NT2/D1 (cell line): ENCODE data around the gene XKR7.

Experiments
- DNase-seq: peaks from one replicate; pipeline ENCODE4 v3.0.0-alpha.2; 2011; ENCODE audit warnings: low read depth, low spot score
- H3K27me3 ChIP-seq: 2 replicates; pipeline ENCODE4 v1.6.0; 2011; ENCODE audit warnings: mild to moderate bottlenecking; ENCODE audit not compliant: insufficient read length, insufficient read depth
- H3K36me3 ChIP-seq: 2 replicates; pipeline ENCODE4 v1.6.1; 2011; ENCODE audit warnings: mild to moderate bottlenecking, low read length, mixed read lengths; ENCODE audit not compliant: insufficient read depth, insufficient read length
- H3K4me1 ChIP-seq: 2 replicates; pipeline ENCODE4 v1.5.1; 2011; ENCODE audit not compliant: insufficient read depth, insufficient read length
- H3K4me3 ChIP-seq: 2 replicates; pipeline ENCODE4 v1.5.1; 2011; ENCODE audit warnings: low read depth; ENCODE audit not compliant: insufficient read length
- H3K9ac ChIP-seq: 2 replicates; pipeline ENCODE4 v1.6.0; 2011; ENCODE audit warnings: low read depth; ENCODE audit not compliant: insufficient read length
- H3K9me3 ChIP-seq: 2 replicates; pipeline ENCODE4 v1.5.1; 2011; ENCODE audit warnings: mild to moderate bottlenecking, low read length; ENCODE audit not compliant: insufficient read depth
- SUZ12 ChIP-seq: IDR thresholded peaks from 2 replicates; pipeline ENCODE4 v1.6.1; 2011; ENCODE audit not compliant: insufficient read length, insufficient read depth; ENCODE audit errors: extremely low read depth
- YY1 ChIP-seq: IDR thresholded peaks from 2 replicates; pipeline ENCODE4 v1.6.1; 2011; ENCODE audit not compliant: insufficient read length, insufficient read depth
- ZNF274 ChIP-seq: IDR thresholded peaks from 2 replicates; pipeline ENCODE4 v1.6.1; 2011; ENCODE audit warnings: mild to moderate bottlenecking, low read depth, low read length

XKR7 gene

DNA sequence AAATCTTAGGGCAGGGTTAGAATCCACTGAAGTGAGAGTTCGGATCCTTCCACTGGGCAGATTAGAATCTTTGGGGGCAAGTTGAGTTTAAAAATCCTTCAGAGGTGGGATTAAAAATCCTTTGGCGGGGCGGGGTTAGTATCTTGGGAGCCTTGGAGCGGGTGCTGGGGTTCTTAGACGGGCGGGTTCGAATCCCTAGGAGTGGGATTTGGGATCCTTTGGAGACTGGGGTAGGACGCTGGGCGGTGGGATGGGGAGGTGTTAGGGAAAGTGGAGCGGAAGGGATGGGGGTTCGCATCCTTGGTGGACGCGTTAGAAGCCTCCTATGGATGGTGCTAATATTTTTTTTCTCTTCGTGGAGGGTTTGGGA lies 83.8 kb downstream of the XKR7 start:
- Histone ChIP-seq H3K36me3 (no peaks in the 10 kb centered on the region), H3K27me3 (peaks cover 12% of the 10 kb centered on the region), H3K4me1 (peaks cover 3% of the 10 kb centered on the region), H3K4me3 (peak overlapping the region; percentile 55), H3K9me3 (no peaks in the 10 kb centered on the region), H3K9ac (peak overlapping the region; percentile 70)
- no peak for DNase-seq
- TF ChIP-seq SUZ12, result no peak
- TF ChIP-seq YY1, result no peak
- TF ChIP-seq ZNF274, result no peak

DNA sequence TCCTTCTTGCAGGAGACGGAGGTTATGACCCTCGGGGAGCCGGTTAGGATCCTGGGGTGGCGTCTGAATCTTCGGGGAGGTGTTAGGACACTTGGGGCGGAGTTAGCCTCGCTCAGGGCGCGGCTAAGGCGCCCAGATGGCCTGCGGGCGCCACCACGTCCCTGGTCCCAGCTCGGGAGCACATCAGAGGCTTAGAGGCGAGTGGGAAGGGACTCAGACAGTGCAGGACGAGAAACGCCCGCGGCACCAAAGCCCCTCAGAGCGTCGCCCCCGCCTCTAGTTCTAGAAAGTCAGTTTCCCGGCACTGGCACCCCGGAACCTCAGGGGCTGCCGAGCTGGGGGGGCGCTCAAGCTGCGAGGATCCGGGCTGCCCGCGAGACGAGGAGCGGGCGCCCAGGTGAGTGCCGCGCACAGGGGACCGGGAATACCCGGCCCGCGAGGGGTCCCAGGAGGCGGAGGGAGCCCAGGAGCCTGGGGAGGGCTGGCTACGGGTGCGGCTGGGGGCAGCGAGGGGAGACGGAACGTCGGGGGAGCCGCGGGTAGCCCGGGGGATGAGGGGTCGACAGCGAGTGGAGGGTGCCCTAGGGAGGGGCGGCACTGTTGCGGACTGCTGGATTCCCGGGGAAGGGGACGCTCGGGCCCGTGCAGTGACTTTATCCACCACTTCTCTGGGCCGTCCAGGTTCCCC lies 84.3 kb downstream of the XKR7 start, which contains the start of gene HCK:
TSS of gene HCK (plus strand) at position 153 of the 688 bp plus-strand sequence.
- no peak for DNase-seq
- no peak for TF ChIP-seq ZNF274
- no peak for TF ChIP-seq YY1
- TF ChIP-seq SUZ12, result no peak
- peaks cover 12% of the 10 kb centered on the region for H3K27me3 ChIP-seq
- peaks cover 3% of the 10 kb centered on the region for H3K4me1 ChIP-seq
- no peaks in the 10 kb centered on the region for H3K9me3 ChIP-seq
- H3K4me3 ChIP-seq, result peak within 1 kb of the TSS; percentile 55
- H3K36me3 ChIP-seq, result no peaks in the 10 kb centered on the region
- H3K9ac ChIP-seq, result peak within 1 kb of the TSS; percentile 70

DNA sequence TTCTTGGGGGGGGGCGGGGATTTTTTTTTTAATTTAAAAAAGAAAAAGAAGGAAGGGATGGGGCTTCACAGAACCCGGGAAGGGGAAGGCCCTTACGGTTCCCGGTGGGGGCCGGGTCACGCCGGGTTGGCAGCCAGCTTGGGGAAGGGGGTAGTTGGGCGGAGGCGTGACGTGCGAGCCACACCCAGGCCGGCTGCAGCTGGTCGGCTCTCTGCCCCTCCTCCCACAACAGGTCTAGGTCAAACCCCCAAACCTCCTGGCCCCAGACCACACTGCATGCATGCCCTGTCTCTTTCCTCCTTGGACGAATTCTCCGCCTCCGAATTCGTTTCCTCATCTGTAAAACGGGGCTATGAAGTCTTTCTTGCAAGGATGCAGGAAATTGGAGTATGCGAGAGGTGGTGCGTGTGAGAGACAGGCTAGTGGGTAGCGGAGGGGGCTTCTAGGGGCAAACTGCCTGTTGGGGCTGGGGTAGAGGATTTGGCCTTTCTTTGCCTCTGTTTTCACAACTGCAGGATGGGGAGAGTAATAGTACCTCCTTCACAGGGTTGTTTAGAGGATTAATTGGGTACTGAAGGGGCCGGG lies 84.9 kb downstream of the XKR7 start:
- H3K4me1 ChIP-seq, result peaks cover 3% of the 10 kb centered on the region
- no peaks in the 10 kb centered on the region for H3K36me3 ChIP-seq
- TF ChIP-seq SUZ12, result no peak
- no peak for TF ChIP-seq YY1
- no peak for TF ChIP-seq ZNF274
- H3K4me3 ChIP-seq, result peak overlapping the region; percentile 55
- DNase-seq, result no peak
- no peaks in the 10 kb centered on the region for H3K9me3 ChIP-seq
- peak overlapping the region; percentile 70 for H3K9ac ChIP-seq
- H3K27me3 ChIP-seq, result peaks cover 12% of the 10 kb centered on the region
